Colonic mucosa (tissue), 4 donors: ENCODE measurements around the gene MAP7D1. TPM values are rescaled to one million over a fixed set of nuclear protein-coding genes. Genes with fewer than 3 reads are reported as not detected.

Source experiments
- DNase-seq: peaks from one replicate; pipeline ENCODE4 v3.0.0-alpha.2; 2020
- H3K27ac ChIP-seq: fragments of 200-600 bp; one replicate; pipeline ENCODE4 v1.8.0; 2021
- H3K27me3 ChIP-seq: fragments of 200-600 bp; one replicate; pipeline ENCODE4 v1.8.0; 2021
- H3K36me3 ChIP-seq: fragments of 200-600 bp; one replicate; pipeline ENCODE4 v1.8.0; 2021
- H3K4me1 ChIP-seq: fragments of 200-600 bp; one replicate; pipeline ENCODE4 v1.8.0; 2021; ENCODE audit warnings: mild to moderate bottlenecking
- H3K4me3 ChIP-seq: fragments of 200-600 bp; one replicate; pipeline ENCODE4 v1.8.0; 2021
- H3K9ac ChIP-seq, 2 donors: one replicate each; pipeline ENCODE4 v1.7.0; 2013; ENCODE audit warnings: control low read depth in 2 of 2, low read depth in 2 of 2, low read length in 2 of 2
- H3K9me3 ChIP-seq: fragments of 200-600 bp; one replicate; pipeline ENCODE4 v1.8.0; 2021
- intact Hi-C: fragments of 100-400 bp; cut with DNase I; formaldehyde crosslinking; loops from one replicate; pipeline ENCODE4 v1.14.1; 2022
- total RNA-seq, 2 donors: library from RNA; stranded (reverse); fragmentation: NEBNext Ultra II Directional in 1 of 2; extraction: Animal tissue kit (Norgen Biotek cat#: 25700) in 1 of 2; gene quantifications; one replicate each; pipeline ENCODE4 v1.2.1, GENCODE V29; 2021
- TF ChIP-seq, protein P1 (sequence below): fragments of 200-600 bp; IDR thresholded peaks from one replicate; pipeline ENCODE4 v1.8.0; 2022; ENCODE audit warnings: antibody characterized with exemption, mild to moderate bottlenecking
- donor health status: healthy.
- donor health status: DM: no; HTN: no; CAD: no.
- donor health status: DM: no; HTN: no; CAD: no.

The MAP7D1 gene
- total RNA-seq, 2 donors from 2014 or later: 37.7 to 50.0 TPM

DNA sequence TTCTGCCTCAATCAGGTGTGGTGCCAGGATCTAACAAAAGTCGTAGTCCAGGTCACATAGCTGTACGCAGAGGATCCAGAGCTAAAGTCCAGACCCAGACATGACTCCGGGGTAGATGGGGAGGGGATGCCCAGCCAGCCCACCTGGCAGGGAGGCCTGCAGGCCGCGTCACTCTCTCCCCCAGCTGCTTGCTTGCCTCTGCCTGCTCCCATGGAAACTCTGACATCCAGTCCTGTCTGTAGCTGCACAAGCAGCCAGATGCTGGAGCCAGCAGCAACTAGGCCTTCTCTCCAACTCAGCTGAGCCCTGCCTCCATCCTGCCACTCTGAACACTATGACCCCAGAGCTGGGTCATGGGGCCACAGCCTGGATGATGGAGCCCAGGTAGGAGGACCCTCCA, 39.1 kb upstream of the MAP7D1 start:
- Histone ChIP-seq H3K9me3 (no peaks in the 10 kb centered on the region), H3K27ac (no peak overlapping the region), H3K4me3 (no peak overlapping the region), H3K36me3 (no peaks in the 10 kb centered on the region), H3K27me3 (no peaks in the 10 kb centered on the region), H3K9ac (no peak overlapping the region), H3K4me1 (no peaks in the 10 kb centered on the region)
- DNase-seq: no peak
- intact Hi-C loops: no loop called here
- TF ChIP-seq, protein P1, sequence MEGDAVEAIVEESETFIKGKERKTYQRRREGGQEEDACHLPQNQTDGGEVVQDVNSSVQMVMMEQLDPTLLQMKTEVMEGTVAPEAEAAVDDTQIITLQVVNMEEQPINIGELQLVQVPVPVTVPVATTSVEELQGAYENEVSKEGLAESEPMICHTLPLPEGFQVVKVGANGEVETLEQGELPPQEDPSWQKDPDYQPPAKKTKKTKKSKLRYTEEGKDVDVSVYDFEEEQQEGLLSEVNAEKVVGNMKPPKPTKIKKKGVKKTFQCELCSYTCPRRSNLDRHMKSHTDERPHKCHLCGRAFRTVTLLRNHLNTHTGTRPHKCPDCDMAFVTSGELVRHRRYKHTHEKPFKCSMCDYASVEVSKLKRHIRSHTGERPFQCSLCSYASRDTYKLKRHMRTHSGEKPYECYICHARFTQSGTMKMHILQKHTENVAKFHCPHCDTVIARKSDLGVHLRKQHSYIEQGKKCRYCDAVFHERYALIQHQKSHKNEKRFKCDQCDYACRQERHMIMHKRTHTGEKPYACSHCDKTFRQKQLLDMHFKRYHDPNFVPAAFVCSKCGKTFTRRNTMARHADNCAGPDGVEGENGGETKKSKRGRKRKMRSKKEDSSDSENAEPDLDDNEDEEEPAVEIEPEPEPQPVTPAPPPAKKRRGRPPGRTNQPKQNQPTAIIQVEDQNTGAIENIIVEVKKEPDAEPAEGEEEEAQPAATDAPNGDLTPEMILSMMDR: no peak

DNA sequence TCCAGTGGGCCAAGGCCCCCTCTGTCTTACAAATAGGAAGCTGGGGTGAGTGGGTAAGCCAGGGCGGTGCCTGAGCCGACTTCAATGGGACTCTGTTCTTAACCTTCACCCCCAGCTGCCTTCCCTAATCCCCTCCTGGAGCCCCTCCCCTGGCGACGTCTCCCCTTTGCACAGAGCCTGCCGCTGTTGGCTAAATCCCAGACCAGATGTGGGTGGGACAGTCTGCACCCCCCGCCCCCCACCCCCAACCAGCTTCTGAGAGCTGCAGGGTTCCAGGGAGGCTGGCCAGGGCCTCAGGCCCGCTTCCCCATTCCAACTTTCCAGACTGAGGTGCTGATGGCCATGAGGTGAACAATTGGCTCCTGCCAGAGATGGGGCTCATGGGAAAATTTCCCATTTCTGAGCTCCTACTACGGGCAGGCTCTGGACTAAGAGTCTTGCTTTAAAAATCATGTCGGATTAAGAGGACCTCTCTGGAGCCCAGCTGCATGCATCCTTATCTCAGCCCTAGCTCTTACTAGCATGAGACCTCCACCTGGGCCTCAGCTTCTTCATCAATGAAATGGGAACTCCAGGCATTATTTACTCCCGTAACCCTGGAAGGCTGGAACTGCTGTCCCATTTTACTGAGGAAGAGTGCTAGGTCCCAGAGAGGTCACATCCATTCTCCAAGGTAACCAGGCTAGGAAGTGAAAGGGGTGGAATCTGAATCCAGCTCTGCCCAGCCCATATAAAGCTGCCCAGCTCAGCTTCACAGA, 37.3 kb upstream of the MAP7D1 start:
- no peak overlapping the region for H3K9ac ChIP-seq
- no peaks in the 10 kb centered on the region for H3K4me1 ChIP-seq
- no peak for DNase-seq
- no peak overlapping the region for H3K4me3 ChIP-seq
- H3K27ac ChIP-seq: no peak overlapping the region
- intact Hi-C loops: no loop called here
- TF ChIP-seq, protein P1: no peak
- H3K9me3 ChIP-seq: no peaks in the 10 kb centered on the region
- H3K36me3 ChIP-seq: no peaks in the 10 kb centered on the region
- peaks cover under 1% of the 10 kb centered on the region for H3K27me3 ChIP-seq

GRCh38 chr1:36119456-36119855, 36.5 kb upstream of the MAP7D1 start:
- Histone ChIP-seq H3K36me3 (no peaks in the 10 kb centered on the region), H3K4me3 (no peak overlapping the region), H3K27me3 (peaks cover 9% of the 10 kb centered on the region), H3K9ac (no peak overlapping the region), H3K4me1 (no peaks in the 10 kb centered on the region), H3K27ac (no peak overlapping the region), H3K9me3 (no peaks in the 10 kb centered on the region)
- TF ChIP-seq, protein P1: no peak
- no peak for DNase-seq
- intact Hi-C loops: no loop called here

DNA sequence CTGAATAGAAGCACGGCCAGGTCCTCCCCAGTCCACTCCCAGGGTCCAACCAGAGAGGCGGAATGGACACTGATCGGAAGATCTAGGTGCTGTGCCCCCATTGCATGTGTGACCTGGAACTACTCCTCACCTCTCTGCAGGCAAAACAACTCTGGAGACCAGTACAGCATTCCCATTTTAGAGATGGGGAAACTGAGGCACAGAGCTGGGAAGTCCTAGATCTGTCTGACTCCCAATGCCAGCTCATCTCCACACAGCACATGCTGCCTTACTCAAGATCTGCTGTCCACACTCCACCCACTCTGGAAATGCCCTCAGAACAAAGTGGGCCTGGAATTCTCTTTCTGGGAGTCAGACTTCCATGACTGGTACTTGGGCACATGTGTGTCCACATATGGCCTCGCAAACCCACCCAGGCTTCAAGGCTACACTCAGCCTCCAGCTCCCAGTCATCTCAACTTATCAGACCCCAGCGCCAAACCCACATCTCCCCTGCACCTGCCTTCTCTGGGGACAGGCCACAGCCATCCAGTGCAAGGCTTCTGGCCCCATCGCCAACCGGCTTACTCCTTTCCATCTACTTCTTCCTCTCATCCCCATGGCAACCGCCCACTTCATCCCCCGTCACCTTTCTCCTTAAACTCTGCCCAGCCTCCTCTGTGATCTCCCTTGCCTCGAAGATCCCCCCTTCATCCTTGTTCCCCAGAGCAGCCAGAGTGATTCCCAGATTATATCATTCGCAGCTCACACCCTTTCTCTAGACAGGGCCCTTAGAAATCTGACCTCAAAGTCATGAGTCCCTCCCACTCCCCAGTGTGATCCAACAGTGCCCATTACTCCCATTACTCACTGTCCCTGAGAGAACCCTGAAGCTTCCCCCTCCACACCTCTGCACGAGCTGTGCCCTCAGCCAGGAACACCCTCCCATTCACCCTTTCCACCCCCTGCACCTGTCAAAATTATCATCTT, 33.6 kb upstream of the MAP7D1 start:
- no peaks in the 10 kb centered on the region for H3K36me3 ChIP-seq
- peaks cover 24% of the 10 kb centered on the region for H3K27me3 ChIP-seq
- H3K4me1 ChIP-seq: no peaks in the 10 kb centered on the region
- no peak overlapping the region for H3K4me3 ChIP-seq
- intact Hi-C loops: no loop called here
- H3K27ac ChIP-seq: no peak overlapping the region
- TF ChIP-seq, protein P1: no peak
- no peaks in the 10 kb centered on the region for H3K9me3 ChIP-seq
- H3K9ac ChIP-seq: no peak overlapping the region
- no peak for DNase-seq

DNA sequence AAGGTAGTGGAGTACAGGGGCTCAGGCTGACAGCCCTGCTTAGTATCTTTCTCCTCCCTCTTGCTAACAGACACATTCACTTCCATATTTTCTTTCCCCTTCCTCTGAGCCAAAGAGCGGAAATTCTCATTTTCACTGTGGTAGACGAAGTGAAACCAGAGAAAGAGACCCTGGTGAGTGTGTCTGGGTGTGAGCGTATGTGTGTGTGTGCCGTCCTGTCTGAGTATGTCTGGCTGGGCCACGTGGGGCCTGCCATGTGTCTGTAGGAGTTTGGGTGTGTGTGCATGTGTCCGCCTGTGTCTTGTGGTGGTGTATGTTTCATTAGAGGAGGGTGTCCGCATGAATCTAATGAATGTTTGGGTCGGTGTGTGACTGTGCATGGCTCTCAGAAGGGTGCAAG, 32.6 kb upstream of the MAP7D1 start:
- intact Hi-C loops: no loop called here
- no peak for DNase-seq
- no peak overlapping the region for H3K27ac ChIP-seq
- no peaks in the 10 kb centered on the region for H3K4me1 ChIP-seq
- H3K27me3 ChIP-seq: peaks cover 24% of the 10 kb centered on the region
- no peak overlapping the region for H3K9ac ChIP-seq
- no peaks in the 10 kb centered on the region for H3K9me3 ChIP-seq
- no peaks in the 10 kb centered on the region for H3K36me3 ChIP-seq
- TF ChIP-seq, protein P1: no peak
- H3K4me3 ChIP-seq: no peak overlapping the region
